Coronary artery (tissue), 2 donors: ENCODE results near the gene MEF2C.

Experiments used
- DNase-seq: peaks from one replicate; pipeline ENCODE4 v3.0.0-alpha.2; 2017; ENCODE audit warnings: low spot score
- H3K27ac ChIP-seq, 2 donors: fragments of 200-600 bp; sonication (generic); one replicate each; pipeline ENCODE4 v1.5.1; 2016 to 2019
- H3K4me3 ChIP-seq: fragments of 200-600 bp; sonication (generic); 2 replicates; pipeline ENCODE4 v1.5.1; 2016; ENCODE audit warnings: mild to moderate bottlenecking, moderate library complexity
- TF ChIP-seq, protein P1 (sequence below): fragments of 200-600 bp; sonication (generic); IDR thresholded peaks from one replicate; pipeline ENCODE4 v1.5.1; 2019; ENCODE audit warnings: antibody characterized with exemption

Gene MEF2C

DNA sequence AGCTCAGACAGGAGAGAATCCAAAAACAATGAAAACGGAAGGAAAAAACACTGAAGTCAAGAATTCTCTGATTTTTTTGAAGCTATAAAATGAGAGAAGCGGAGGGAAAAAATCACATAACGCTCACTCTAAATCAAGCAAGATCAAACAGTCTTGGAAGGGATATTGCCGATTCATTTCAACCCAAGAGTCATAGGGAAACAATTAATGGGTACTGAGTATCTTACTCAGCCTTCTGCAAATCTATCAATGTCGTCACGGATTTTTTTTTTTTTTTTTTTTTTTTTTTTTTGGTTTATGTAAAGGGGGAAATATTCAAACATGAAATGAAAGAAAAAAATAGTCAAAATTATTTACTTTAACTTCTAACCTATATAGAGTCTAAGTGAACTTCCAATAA, 9.5 kb downstream of the MEF2C start:
- TF ChIP-seq, protein P1, sequence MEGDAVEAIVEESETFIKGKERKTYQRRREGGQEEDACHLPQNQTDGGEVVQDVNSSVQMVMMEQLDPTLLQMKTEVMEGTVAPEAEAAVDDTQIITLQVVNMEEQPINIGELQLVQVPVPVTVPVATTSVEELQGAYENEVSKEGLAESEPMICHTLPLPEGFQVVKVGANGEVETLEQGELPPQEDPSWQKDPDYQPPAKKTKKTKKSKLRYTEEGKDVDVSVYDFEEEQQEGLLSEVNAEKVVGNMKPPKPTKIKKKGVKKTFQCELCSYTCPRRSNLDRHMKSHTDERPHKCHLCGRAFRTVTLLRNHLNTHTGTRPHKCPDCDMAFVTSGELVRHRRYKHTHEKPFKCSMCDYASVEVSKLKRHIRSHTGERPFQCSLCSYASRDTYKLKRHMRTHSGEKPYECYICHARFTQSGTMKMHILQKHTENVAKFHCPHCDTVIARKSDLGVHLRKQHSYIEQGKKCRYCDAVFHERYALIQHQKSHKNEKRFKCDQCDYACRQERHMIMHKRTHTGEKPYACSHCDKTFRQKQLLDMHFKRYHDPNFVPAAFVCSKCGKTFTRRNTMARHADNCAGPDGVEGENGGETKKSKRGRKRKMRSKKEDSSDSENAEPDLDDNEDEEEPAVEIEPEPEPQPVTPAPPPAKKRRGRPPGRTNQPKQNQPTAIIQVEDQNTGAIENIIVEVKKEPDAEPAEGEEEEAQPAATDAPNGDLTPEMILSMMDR, result no peak
- H3K4me3 ChIP-seq, result peak overlapping the region; percentile 62

DNA sequence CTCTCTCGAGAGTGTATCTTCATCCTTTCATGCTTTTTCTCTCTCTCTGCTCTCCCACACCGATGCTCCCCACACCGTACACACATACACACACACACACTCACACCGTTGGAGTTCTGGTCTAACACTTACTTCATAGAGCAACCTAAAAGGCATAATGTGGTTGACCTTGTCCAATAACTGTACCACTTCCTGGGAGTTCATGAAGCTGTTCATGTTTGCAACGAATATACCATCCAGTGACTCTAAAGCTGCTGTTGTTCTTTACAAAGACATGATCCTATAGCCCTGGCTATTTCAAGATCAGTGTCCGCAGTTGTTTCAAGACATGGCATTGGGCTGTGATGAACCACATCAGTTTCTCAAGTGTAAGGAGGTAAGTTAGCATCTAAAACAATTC, 10.0 kb downstream of the MEF2C start:
- DNase-seq, result no peak
- H3K4me3 ChIP-seq, result peak overlapping the region; percentile 62
- TF ChIP-seq, protein P1, result no peak
- H3K27ac ChIP-seq, result peak overlapping the region; percentile 49 to 52

More for the DNA sequence above, 9.5 kb downstream of the MEF2C start:
- peak overlapping the region; percentile 49 to 52 for H3K27ac ChIP-seq
- no peak for DNase-seq

DNA sequence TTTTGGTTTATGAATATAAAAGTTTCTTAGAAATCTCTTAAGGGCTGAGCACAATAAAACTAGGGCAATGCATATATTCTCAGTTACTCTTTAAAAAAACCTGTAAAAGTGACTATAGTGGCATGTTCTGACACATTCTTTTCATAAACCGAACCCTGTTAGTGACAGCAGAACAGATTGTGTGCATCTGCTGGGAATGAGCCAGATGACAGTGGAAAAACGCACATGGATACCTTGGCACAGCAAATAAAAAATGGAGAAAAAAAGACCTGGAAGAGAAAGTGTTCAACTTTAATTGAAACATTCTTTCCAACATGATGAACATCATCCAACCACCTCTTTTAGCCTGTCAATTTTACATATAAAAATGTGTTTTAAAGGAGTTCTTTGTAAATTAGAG, 12.7 kb downstream of the MEF2C start:
- no peak for DNase-seq
- peak overlapping the region in 1 of 2 donors; percentile 9 for H3K27ac ChIP-seq
- no peak overlapping the region for H3K4me3 ChIP-seq
- TF ChIP-seq, protein P1, result no peak

DNA sequence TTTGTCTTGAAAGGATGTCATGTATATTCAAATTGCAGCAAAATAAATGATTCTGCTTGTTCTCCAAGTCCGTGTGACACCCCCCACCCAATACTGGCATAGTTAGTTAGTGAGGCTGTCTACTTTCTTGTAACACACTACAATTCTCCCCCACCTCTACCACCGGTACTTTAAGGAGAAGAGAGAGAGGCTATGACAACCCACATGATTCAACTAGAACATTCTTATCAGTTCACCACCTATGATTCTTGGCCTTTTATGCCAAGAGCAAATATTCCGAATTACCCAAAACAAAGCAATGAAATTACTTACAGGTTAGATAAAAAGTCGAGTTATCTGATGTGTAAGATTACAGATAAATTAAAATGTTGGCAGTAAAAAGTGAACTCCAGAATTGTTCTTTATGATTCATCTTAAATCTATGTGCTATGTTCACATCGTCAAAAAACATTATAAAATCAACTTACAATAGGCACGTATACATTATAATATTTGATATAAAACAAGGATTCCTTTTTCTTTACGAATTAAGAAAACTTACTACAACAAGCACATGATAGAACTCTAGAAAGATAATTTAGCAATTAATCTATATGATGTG, 14.4 kb downstream of the MEF2C start:
- no peak overlapping the region for H3K27ac ChIP-seq
- no peak for DNase-seq
- TF ChIP-seq, protein P1, result no peak
- no peak overlapping the region for H3K4me3 ChIP-seq

DNA sequence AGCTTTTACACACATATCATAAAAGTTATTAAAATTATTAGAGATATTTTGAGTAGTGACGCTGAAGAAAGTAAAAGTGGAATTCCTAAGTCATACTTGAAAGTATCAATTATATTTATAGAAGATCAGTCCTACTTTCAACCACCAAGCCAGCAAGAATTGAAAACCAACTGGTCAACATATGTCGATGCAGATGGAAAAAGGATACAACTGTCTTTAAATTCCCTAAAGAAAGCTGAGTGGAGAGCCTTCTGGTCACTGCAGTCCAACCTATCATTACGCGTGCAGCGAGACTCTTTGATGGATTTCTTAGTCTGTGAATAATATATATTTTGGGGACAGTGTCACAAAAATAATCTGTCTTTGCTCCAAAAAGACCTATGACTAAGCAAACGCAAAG, 15.3 kb downstream of the MEF2C start:
- TF ChIP-seq, protein P1, result no peak
- no peak for DNase-seq
- no peak overlapping the region for H3K4me3 ChIP-seq
- no peak overlapping the region for H3K27ac ChIP-seq

DNA sequence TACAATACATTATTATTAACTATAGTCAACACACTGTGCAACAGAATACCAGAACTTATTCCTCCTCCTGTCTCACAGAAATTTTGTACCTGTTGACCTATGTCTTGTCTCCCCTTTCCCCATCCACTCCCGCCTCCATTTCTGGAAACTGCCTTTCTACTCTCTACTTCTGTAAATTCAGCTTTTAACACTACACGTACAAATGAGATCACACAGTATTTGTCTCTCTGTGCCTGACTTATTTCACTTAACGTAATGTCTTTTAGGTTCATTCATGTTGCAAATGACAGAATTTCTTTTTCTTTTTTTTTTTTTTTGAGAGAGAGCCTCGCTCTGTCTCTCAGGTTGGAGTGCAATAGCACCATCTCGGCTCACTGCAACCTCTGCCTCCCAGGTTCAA, 19.5 kb downstream of the MEF2C start:
- Histone ChIP-seq H3K4me3 (no peak overlapping the region), H3K27ac (no peak overlapping the region)
- no peak for DNase-seq
- TF ChIP-seq, protein P1, result no peak

DNA sequence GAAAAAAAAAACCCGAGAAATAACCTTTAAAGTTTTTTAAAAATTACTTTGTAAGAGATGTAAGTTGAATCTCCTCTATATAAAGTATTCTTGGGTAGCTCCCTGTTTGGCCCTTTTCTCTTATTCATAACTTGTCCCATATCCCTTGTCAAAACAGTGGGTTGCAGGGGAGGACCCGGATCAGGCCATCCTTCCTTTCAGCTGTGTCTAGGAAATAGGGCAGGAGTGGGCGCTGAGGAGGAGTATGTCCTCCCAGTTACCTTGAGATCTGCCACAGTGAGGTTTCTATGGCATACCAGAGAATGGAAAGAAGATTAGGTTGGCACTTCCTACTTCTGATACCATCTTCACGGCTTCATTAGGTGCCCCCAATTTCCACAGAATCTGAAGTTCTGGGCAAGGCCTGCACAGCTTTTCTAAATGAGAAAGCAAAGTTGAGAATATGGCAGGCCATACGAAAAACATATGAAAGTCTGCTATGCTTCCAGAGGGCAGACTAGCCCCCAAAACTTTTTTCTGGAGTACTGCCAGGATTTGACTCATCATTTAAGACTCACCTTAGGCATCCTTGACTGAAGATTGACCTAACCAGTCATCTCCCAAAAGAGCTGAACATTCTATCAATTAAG, 20.3 kb downstream of the MEF2C start:
- Histone ChIP-seq H3K27ac (no peak overlapping the region), H3K4me3 (no peak overlapping the region)
- TF ChIP-seq, protein P1, result no peak
- DNase-seq, result no peak
